Duodenal mucosa (tissue), 2 donors: ENCODE data around the gene TRMT2A.

Experiments used
- H3K27ac ChIP-seq: one replicate; pipeline ENCODE4 v1.7.0; 2013; ENCODE audit warnings: low read depth, low read length
- H3K27me3 ChIP-seq, 2 donors: one replicate each; pipeline ENCODE4 v1.7.0; 2013; ENCODE audit warnings: low read length in 2 of 2, control low read depth in 1 of 2; ENCODE audit not compliant: insufficient read depth in 2 of 2, control insufficient read depth in 1 of 2
- H3K36me3 ChIP-seq, 2 donors: one replicate each; pipeline ENCODE4 v1.7.0; 2013; ENCODE audit warnings: low read length in 2 of 2, control low read depth in 1 of 2; ENCODE audit not compliant: insufficient read depth in 2 of 2, control insufficient read depth in 1 of 2
- H3K4me1 ChIP-seq, 2 donors: one replicate each; pipeline ENCODE4 v1.7.0; 2013; ENCODE audit warnings: low read length in 2 of 2, control low read depth in 1 of 2; ENCODE audit not compliant: insufficient read depth in 2 of 2, control insufficient read depth in 1 of 2
- H3K4me3 ChIP-seq, 2 donors: one replicate each; pipeline ENCODE4 v1.7.0; 2013; ENCODE audit warnings: low read length in 2 of 2, low read depth in 1 of 2
- H3K9ac ChIP-seq, 2 donors: one replicate each; pipeline ENCODE4 v1.7.0; 2013; ENCODE audit warnings: low read length in 2 of 2, low read depth in 1 of 2
- H3K9me3 ChIP-seq, 2 donors: one replicate each; pipeline ENCODE4 v1.7.0; 2013; ENCODE audit warnings: low read length in 2 of 2, control low read depth in 1 of 2; ENCODE audit not compliant: control insufficient read depth in 1 of 2

Gene TRMT2A

GRCh38 chr22:20092477-20092854, 24.6 kb downstream of the TRMT2A start:
- Histone ChIP-seq H3K9me3 (no peaks in the 10 kb centered on the region), H3K27ac (no peak overlapping the region), H3K4me3 (no peak overlapping the region), H3K36me3 (peaks cover 60 to 98% of the 10 kb centered on the region in 2 donors), H3K27me3 (no peaks in the 10 kb centered on the region), H3K4me1 (no peaks in the 10 kb centered on the region), H3K9ac (no peak overlapping the region)

DNA sequence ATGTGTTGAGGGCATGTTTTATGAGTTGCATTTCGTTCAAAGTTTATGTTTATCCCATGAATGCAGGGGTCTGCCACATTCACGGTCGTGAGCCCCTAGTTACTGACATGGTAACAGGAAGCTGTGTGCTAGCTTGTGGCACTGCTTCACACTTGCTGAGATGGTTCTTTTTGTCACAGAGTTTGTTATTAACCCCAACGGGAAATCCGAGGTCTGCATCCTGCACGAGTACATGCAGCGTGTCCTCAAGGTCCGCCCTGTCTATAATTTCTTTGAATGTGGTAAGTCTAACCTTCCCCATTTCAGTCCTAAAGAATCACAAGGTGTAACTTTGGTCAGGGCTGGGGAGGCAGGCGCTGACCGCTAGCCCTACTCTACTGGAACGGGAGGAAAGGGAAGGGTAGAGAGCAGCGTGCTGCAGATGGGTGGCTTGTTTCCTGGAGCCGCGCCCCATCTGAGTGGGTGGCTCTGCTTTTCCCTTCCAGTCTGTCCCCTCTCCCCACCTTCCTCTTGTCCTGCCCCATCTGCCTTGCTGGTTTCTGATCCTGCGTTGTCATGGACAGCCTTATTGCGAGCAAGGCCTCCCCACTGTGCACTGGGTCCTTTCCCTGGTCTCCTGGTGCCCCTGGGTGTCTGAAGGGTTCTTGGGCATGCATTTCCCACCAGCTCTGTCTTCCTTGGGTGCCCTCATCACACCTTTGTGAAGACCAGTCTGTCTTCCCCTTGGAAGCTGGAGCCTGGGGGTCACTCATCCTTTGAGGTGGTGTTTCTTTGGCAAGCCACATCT, 25.1 kb downstream of the TRMT2A start:
- H3K4me3 ChIP-seq: no peak overlapping the region
- no peaks in the 10 kb centered on the region for H3K9me3 ChIP-seq
- H3K27me3 ChIP-seq: no peaks in the 10 kb centered on the region
- H3K36me3 ChIP-seq: peaks cover 62 to 98% of the 10 kb centered on the region in 2 donors
- H3K4me1 ChIP-seq: no peaks in the 10 kb centered on the region
- H3K27ac ChIP-seq: no peak overlapping the region
- no peak overlapping the region for H3K9ac ChIP-seq

- Histone ChIP-seq H3K9ac (no peak overlapping the region), H3K4me1 (no peaks in the 10 kb centered on the region), H3K27me3 (no peaks in the 10 kb centered on the region), H3K36me3 (peaks cover 69 to 98% of the 10 kb centered on the region in 2 donors), H3K4me3 (no peak overlapping the region), H3K9me3 (no peaks in the 10 kb centered on the region), H3K27ac (no peak overlapping the region)
Measured at GRCh38 chr22:20090730-20091240, 26.2 kb downstream of the TRMT2A start.

- no peak overlapping the region for H3K27ac ChIP-seq
- no peaks in the 10 kb centered on the region for H3K4me1 ChIP-seq
- H3K27me3 ChIP-seq: no peaks in the 10 kb centered on the region
- H3K4me3 ChIP-seq: no peak overlapping the region
- no peak overlapping the region for H3K9ac ChIP-seq
- peaks cover 71 to 96% of the 10 kb centered on the region in 2 donors for H3K36me3 ChIP-seq
- no peaks in the 10 kb centered on the region for H3K9me3 ChIP-seq
Measured at GRCh38 chr22:20089977-20090729, 26.9 kb downstream of the TRMT2A start.

- H3K27ac ChIP-seq: no peak overlapping the region
- no peaks in the 10 kb centered on the region for H3K9me3 ChIP-seq
- H3K27me3 ChIP-seq: no peaks in the 10 kb centered on the region
- H3K36me3 ChIP-seq: peaks cover 65 to 89% of the 10 kb centered on the region in 2 donors
- no peak overlapping the region for H3K4me3 ChIP-seq
- no peak overlapping the region for H3K9ac ChIP-seq
- peaks cover 3 to 6% of the 10 kb centered on the region in 2 donors for H3K4me1 ChIP-seq
Measured at GRCh38 chr22:20089226-20089976, 27.6 kb downstream of the TRMT2A start.

GRCh38 chr22:20088263-20088648, 28.8 kb downstream of the TRMT2A start:
- no peaks in the 10 kb centered on the region for H3K27me3 ChIP-seq
- no peak overlapping the region for H3K4me3 ChIP-seq
- H3K36me3 ChIP-seq: peaks cover 54 to 80% of the 10 kb centered on the region in 2 donors
- no peaks in the 10 kb centered on the region for H3K9me3 ChIP-seq
- no peak overlapping the region for H3K9ac ChIP-seq
- H3K27ac ChIP-seq: no peak overlapping the region
- peaks cover 4 to 14% of the 10 kb centered on the region in 2 donors for H3K4me1 ChIP-seq

DNA sequence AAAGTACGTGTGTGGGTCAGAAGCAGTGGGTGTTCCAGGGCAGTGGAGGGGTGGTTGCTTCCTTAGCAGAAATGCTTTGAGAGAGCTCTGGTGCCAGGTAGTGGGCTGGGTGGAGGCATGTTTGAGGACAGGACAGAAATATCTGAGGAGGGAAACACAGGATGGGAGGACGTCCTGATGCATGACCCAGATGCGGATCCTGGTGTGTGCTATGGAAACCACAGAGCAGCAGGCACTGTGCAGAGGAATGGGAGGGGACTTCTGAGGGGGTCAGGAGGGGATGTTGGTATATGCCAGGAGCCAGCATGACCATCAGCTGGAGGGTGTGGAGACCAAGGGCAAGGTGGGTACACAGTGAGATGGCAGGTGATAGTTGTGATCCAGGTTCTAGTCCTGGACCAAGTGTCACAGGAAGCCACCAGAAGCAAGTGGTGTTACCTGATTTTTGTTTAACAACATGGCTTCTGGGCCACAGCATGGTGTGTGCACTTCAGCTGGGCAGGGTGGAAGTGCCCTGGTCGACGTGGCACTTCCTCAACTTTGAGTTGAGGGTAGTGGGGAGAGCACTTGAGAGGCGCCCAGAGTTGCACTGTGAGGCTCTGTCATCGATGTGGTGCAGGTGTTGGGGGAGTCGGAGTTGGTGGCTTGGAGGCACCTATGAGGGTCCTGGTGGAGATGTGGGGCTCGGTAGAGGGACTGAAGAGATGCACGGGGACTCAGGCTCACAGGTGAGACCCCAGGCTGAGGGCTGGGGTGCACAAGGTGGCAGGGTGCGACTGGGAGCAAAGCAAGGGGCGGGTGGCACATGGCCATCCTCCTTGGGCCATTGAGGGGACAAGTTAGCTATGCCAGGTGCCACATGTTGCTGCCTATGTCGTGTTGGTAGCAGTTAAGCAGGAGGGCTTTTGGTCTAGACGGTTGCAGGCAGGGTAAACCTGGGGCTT, 29.4 kb downstream of the TRMT2A start:
- no peak overlapping the region for H3K9ac ChIP-seq

DNA sequence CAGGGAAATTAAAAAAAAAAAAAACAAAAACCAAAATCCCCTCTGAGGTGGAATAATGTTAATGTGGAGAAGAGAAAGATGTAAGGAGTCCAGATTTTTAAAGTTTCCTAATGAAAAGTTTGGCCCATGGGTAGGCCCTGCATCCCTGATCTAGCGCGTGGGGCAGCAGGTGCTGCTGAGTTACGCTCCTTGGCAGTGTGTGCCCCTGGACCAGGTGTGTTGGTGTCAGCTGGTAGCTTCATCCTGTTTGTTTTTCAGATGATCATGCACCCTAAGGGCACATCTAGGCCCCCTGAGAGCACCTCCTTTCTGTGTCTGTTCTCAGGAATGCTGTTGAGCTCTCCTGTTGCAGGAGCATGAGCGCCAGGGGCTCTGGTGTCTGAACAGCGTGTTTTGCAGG, 30.3 kb downstream of the TRMT2A start:
- peaks cover 11 to 27% of the 10 kb centered on the region in 2 donors for H3K4me1 ChIP-seq
- no peak overlapping the region for H3K27ac ChIP-seq
- H3K36me3 ChIP-seq: peaks cover 51 to 68% of the 10 kb centered on the region in 2 donors
- no peak overlapping the region for H3K9ac ChIP-seq
- no peaks in the 10 kb centered on the region for H3K9me3 ChIP-seq
- no peaks in the 10 kb centered on the region for H3K27me3 ChIP-seq
- no peak overlapping the region for H3K4me3 ChIP-seq

More for the DNA sequence above, 29.4 kb downstream of the TRMT2A start:
- H3K27me3 ChIP-seq: no peaks in the 10 kb centered on the region
- H3K4me3 ChIP-seq: no peak overlapping the region
- H3K9me3 ChIP-seq: no peaks in the 10 kb centered on the region
- H3K27ac ChIP-seq: no peak overlapping the region
- H3K4me1 ChIP-seq: peaks cover 10 to 21% of the 10 kb centered on the region in 2 donors
- peaks cover 54 to 76% of the 10 kb centered on the region in 2 donors for H3K36me3 ChIP-seq

GRCh38 chr22:20086101-20086599, 30.9 kb downstream of the TRMT2A start:
- Histone ChIP-seq H3K27ac (no peak overlapping the region), H3K9me3 (no peaks in the 10 kb centered on the region), H3K27me3 (no peaks in the 10 kb centered on the region), H3K4me1 (peaks cover 18 to 33% of the 10 kb centered on the region in 2 donors), H3K36me3 (peaks cover 44 to 62% of the 10 kb centered on the region in 2 donors), H3K9ac (no peak overlapping the region), H3K4me3 (no peak overlapping the region)
